ENCODE measurements around the gene POU2F1.

The POU2F1 gene

GRCh38 chr1:167194182-167194581 is 26.5 kb upstream of the POU2F1 start:
- Histone ChIP-seq H2BK5ac (ENCODE audit: low read length) (no peak overlapping the region), H3K4me2 (ENCODE audit: insufficient read depth, low read length, poor library complexity, severe bottlenecking) (no peak overlapping the region), H4K91ac (ENCODE audit: low read depth, low read length, poor library complexity) (no peak overlapping the region), H2AK5ac (ENCODE audit: low read depth, low read length) (no peak overlapping the region), H3K18ac (ENCODE audit: low read length) (no peak overlapping the region), H2BK120ac (ENCODE audit: low read depth, low read length) (no peak overlapping the region), H2BK15ac (ENCODE audit: low read length) (no peak overlapping the region), H3K27me3 (ENCODE audit: control insufficient read depth in 3 of 3, insufficient read depth in 3 of 3, low read depth in 1 of 3, low read length in 3 of 3) (peaks cover 0 to 70% (median 0%) of the 10 kb centered on the region in 3 experiments), H3K79me1 (ENCODE audit: low read depth, low read length) (no peaks in the 10 kb centered on the region), H3K4ac (ENCODE audit: low read length) (no peak overlapping the region), H3K23ac (ENCODE audit: low read depth, low read length, poor library complexity) (no peak overlapping the region), H3K27ac (replicated peaks; ENCODE audit: low read length) (no peak overlapping the region), H3K36me3 (replicated peaks in 1 of 2; ENCODE audit: control insufficient read depth in 2 of 2, insufficient read depth in 2 of 2, low read length in 2 of 2) (no peaks in the 10 kb centered on the region), H2AFZ (ENCODE audit: low read length) (no peak overlapping the region), H3K9me3 (replicated peaks in 1 of 2; ENCODE audit: control insufficient read depth in 2 of 2, insufficient read depth in 1 of 2, low read depth in 1 of 2, low read length in 2 of 2) (no peaks in the 10 kb centered on the region), H3K14ac (ENCODE audit: low read length) (no peak overlapping the region), H3K9ac (ENCODE audit: low read depth, low read length, poor library complexity) (no peak overlapping the region), H2BK12ac (ENCODE audit: low read length) (no peak overlapping the region), H4K8ac (ENCODE audit: low read depth, low read length) (no peak overlapping the region), H3K4me3 (ENCODE audit: low read length in 2 of 2) (no peak overlapping the region), H3K4me1 (ENCODE audit: control insufficient read depth in 2 of 2, insufficient read depth in 1 of 2, low read depth in 1 of 2, low read length in 2 of 2) (peaks cover 2 to 5% of the 10 kb centered on the region in 2 donors)
- WGBS, 2 donors (ENCODE audit: extremely low coverage in 2 of 2, insufficient read length in 2 of 2, insufficient replicate concordance in 1 of 2): no CpG with 5 or more reads among the region's 3 CpGs
- DNase-seq (ENCODE audit: low spot score): no peak

GRCh38 chr1:167196166-167196565 is 24.5 kb upstream of the POU2F1 start:
- Histone ChIP-seq H2BK5ac (ENCODE audit: low read length) (no peak overlapping the region), H3K27ac (replicated peaks; ENCODE audit: low read length) (no peak overlapping the region), H4K91ac (ENCODE audit: low read depth, low read length, poor library complexity) (no peak overlapping the region), H3K23ac (ENCODE audit: low read depth, low read length, poor library complexity) (no peak overlapping the region), H3K9ac (ENCODE audit: low read depth, low read length, poor library complexity) (no peak overlapping the region), H2BK12ac (ENCODE audit: low read length) (no peak overlapping the region), H2BK15ac (ENCODE audit: low read length) (no peak overlapping the region), H3K79me1 (ENCODE audit: low read depth, low read length) (no peaks in the 10 kb centered on the region), H3K4ac (ENCODE audit: low read length) (no peak overlapping the region), H3K36me3 (replicated peaks in 1 of 2; ENCODE audit: control insufficient read depth in 2 of 2, insufficient read depth in 2 of 2, low read length in 2 of 2) (no peaks in the 10 kb centered on the region), H3K4me3 (ENCODE audit: low read length in 2 of 2) (no peak overlapping the region), H2AK5ac (ENCODE audit: low read depth, low read length) (no peak overlapping the region), H2AFZ (ENCODE audit: low read length) (no peak overlapping the region), H3K14ac (ENCODE audit: low read length) (no peak overlapping the region), H3K18ac (ENCODE audit: low read length) (no peak overlapping the region), H3K4me2 (ENCODE audit: insufficient read depth, low read length, poor library complexity, severe bottlenecking) (no peak overlapping the region), H3K4me1 (ENCODE audit: control insufficient read depth in 2 of 2, insufficient read depth in 1 of 2, low read depth in 1 of 2, low read length in 2 of 2) (peaks cover 2 to 5% of the 10 kb centered on the region in 2 donors), H4K8ac (ENCODE audit: low read depth, low read length) (no peak overlapping the region), H3K9me3 (replicated peaks in 1 of 2; ENCODE audit: control insufficient read depth in 2 of 2, insufficient read depth in 1 of 2, low read depth in 1 of 2, low read length in 2 of 2) (no peaks in the 10 kb centered on the region), H3K27me3 (ENCODE audit: control insufficient read depth in 3 of 3, insufficient read depth in 3 of 3, low read depth in 1 of 3, low read length in 3 of 3) (peaks cover 0 to 70% (median 0%) of the 10 kb centered on the region in 3 experiments), H2BK120ac (ENCODE audit: low read depth, low read length) (no peak overlapping the region)
- DNase-seq (ENCODE audit: low spot score): no peak

- Histone ChIP-seq H3K27ac (replicated peaks; ENCODE audit: low read length) (no peak overlapping the region), H3K79me1 (ENCODE audit: low read depth, low read length) (no peaks in the 10 kb centered on the region)
- no CpG with 5 or more reads among the region's 1 CpG for WGBS, 2 donors (ENCODE audit: extremely low coverage in 2 of 2, insufficient read length in 2 of 2, insufficient replicate concordance in 1 of 2)
Measured at GRCh38 chr1:167197236-167197635, 23.4 kb upstream of the POU2F1 start.

DNA sequence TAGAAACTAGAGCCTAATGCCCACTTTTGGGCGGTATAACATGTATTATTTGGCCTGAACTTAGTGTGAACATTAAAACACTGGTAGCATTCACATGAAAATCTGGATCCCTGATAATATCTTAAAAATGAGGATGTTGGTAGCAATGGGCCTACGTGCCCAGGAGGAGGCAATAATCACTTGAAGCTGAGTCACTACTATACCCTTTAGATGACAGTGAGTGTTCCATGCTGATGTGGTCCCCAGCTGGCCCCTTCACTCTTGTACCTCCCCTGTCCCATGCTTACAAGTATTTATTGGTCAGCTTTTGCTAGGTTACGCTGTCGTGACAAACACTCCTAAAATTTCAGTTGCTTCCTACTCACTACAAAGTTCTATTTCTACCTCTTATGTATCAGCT is 23.0 kb upstream of the POU2F1 start:
- H2BK12ac ChIP-seq (ENCODE audit: low read length): no peak overlapping the region
- no peaks in the 10 kb centered on the region for H3K9me3 ChIP-seq (replicated peaks in 1 of 2; ENCODE audit: control insufficient read depth in 2 of 2, insufficient read depth in 1 of 2, low read depth in 1 of 2, low read length in 2 of 2)
- DNase-seq (ENCODE audit: low spot score): no peak
- peaks cover 0 to 66% (median 0%) of the 10 kb centered on the region in 3 experiments for H3K27me3 ChIP-seq (ENCODE audit: control insufficient read depth in 3 of 3, insufficient read depth in 3 of 3, low read depth in 1 of 3, low read length in 3 of 3)
- H2BK5ac ChIP-seq (ENCODE audit: low read length): no peak overlapping the region
- H3K27ac ChIP-seq (replicated peaks; ENCODE audit: low read length): no peak overlapping the region
- no peak overlapping the region for H2AFZ ChIP-seq (ENCODE audit: low read length)
- H3K4me2 ChIP-seq (ENCODE audit: insufficient read depth, low read length, poor library complexity, severe bottlenecking): no peak overlapping the region
- no peak overlapping the region for H3K14ac ChIP-seq (ENCODE audit: low read length)
- H3K79me1 ChIP-seq (ENCODE audit: low read depth, low read length): no peaks in the 10 kb centered on the region
- H3K4me3 ChIP-seq (ENCODE audit: low read length in 2 of 2): no peak overlapping the region
- no peak overlapping the region for H3K9ac ChIP-seq (ENCODE audit: low read depth, low read length, poor library complexity)
- H4K91ac ChIP-seq (ENCODE audit: low read depth, low read length, poor library complexity): no peak overlapping the region
- H3K4me1 ChIP-seq (ENCODE audit: control insufficient read depth in 2 of 2, insufficient read depth in 1 of 2, low read depth in 1 of 2, low read length in 2 of 2): peaks cover 2 to 5% of the 10 kb centered on the region in 2 donors
- H2AK5ac ChIP-seq (ENCODE audit: low read depth, low read length): no peak overlapping the region
- no peak overlapping the region for H3K4ac ChIP-seq (ENCODE audit: low read length)
- no CpG with 5 or more reads among the region's 4 CpGs for WGBS, 2 donors (ENCODE audit: extremely low coverage in 2 of 2, insufficient read length in 2 of 2, insufficient replicate concordance in 1 of 2)
- no peak overlapping the region for H2BK15ac ChIP-seq (ENCODE audit: low read length)
- no peak overlapping the region for H3K23ac ChIP-seq (ENCODE audit: low read depth, low read length, poor library complexity)
- no peak overlapping the region for H2BK120ac ChIP-seq (ENCODE audit: low read depth, low read length)
- H3K36me3 ChIP-seq (replicated peaks in 1 of 2; ENCODE audit: control insufficient read depth in 2 of 2, insufficient read depth in 2 of 2, low read length in 2 of 2): no peaks in the 10 kb centered on the region
- no peak overlapping the region for H4K8ac ChIP-seq (ENCODE audit: low read depth, low read length)
- H3K18ac ChIP-seq (ENCODE audit: low read length): no peak overlapping the region

More at GRCh38 chr1:167197236-167197635, 23.4 kb upstream of the POU2F1 start:
- no peak overlapping the region for H3K14ac ChIP-seq (ENCODE audit: low read length)
- no peak overlapping the region for H2BK12ac ChIP-seq (ENCODE audit: low read length)
- H2BK5ac ChIP-seq (ENCODE audit: low read length): no peak overlapping the region
- no peaks in the 10 kb centered on the region for H3K9me3 ChIP-seq (replicated peaks in 1 of 2; ENCODE audit: control insufficient read depth in 2 of 2, insufficient read depth in 1 of 2, low read depth in 1 of 2, low read length in 2 of 2)
- H3K9ac ChIP-seq (ENCODE audit: low read depth, low read length, poor library complexity): no peak overlapping the region
- no peak overlapping the region for H2AFZ ChIP-seq (ENCODE audit: low read length)
- no peak for DNase-seq (ENCODE audit: low spot score)
- no peak overlapping the region for H3K18ac ChIP-seq (ENCODE audit: low read length)
- H2AK5ac ChIP-seq (ENCODE audit: low read depth, low read length): no peak overlapping the region
- H4K8ac ChIP-seq (ENCODE audit: low read depth, low read length): no peak overlapping the region
- peaks cover 2 to 5% of the 10 kb centered on the region in 2 donors for H3K4me1 ChIP-seq (ENCODE audit: control insufficient read depth in 2 of 2, insufficient read depth in 1 of 2, low read depth in 1 of 2, low read length in 2 of 2)
- no peak overlapping the region for H2BK120ac ChIP-seq (ENCODE audit: low read depth, low read length)
- no peak overlapping the region for H3K4ac ChIP-seq (ENCODE audit: low read length)
- H4K91ac ChIP-seq (ENCODE audit: low read depth, low read length, poor library complexity): no peak overlapping the region
- no peak overlapping the region for H3K4me2 ChIP-seq (ENCODE audit: insufficient read depth, low read length, poor library complexity, severe bottlenecking)
- H3K23ac ChIP-seq (ENCODE audit: low read depth, low read length, poor library complexity): no peak overlapping the region
- H3K4me3 ChIP-seq (ENCODE audit: low read length in 2 of 2): no peak overlapping the region
- peaks cover 0 to 66% (median 0%) of the 10 kb centered on the region in 3 experiments for H3K27me3 ChIP-seq (ENCODE audit: control insufficient read depth in 3 of 3, insufficient read depth in 3 of 3, low read depth in 1 of 3, low read length in 3 of 3)
- no peaks in the 10 kb centered on the region for H3K36me3 ChIP-seq (replicated peaks in 1 of 2; ENCODE audit: control insufficient read depth in 2 of 2, insufficient read depth in 2 of 2, low read length in 2 of 2)
- no peak overlapping the region for H2BK15ac ChIP-seq (ENCODE audit: low read length)
